BJ (cell line): ENCODE data around the gene SLC2A14. TPM values are rescaled to one million over a fixed set of nuclear protein-coding genes. Genes with fewer than 3 reads are reported as not detected.
"Not testable (repeated sequence)": the region's sequence is repeated elsewhere in the genome, so short reads cannot be mapped to it uniquely, and the experiment has no call there.

Experiments
- CTCF ChIA-PET: fragments of 350-600 bp; formaldehyde crosslinking; extraction: SDS; loops from one replicate; lab custom pipeline; 2021; ENCODE audit warnings: antibody characterized with exemption, inconsistent platforms; lab: Yijun Ruan, JAX
- POLR2A ChIA-PET: fragments of 300-600 bp; sonication (Branson Sonifier 250); formaldehyde crosslinking; extraction: SDS; loops from one replicate; lab custom pipeline; 2021; ENCODE audit warnings: antibody characterized with exemption; lab: Charles Lee
- DNase-seq: peaks from one replicate; pipeline ENCODE4 v3.0.0-alpha.2; 2011; ENCODE audit warnings: low read depth
- H3K27me3 ChIP-seq: 2 replicates; pipeline ENCODE4 v1.6.0; 2011; ENCODE audit warnings: low read length; ENCODE audit not compliant: control insufficient read depth, insufficient read depth
- H3K36me3 ChIP-seq: 2 replicates; pipeline ENCODE4 v1.5.1; 2011; ENCODE audit warnings: low read length; ENCODE audit not compliant: control insufficient read depth, insufficient read depth
- H3K4me3 ChIP-seq: 2 replicates; pipeline ENCODE4 v1.5.1; 2011; ENCODE audit warnings: low read depth, mild to moderate bottlenecking, control low read depth, low read length
- polyA plus RNA-seq: library from polyadenylated mRNA; depleted of rRNA; stranded (reverse); fragments of >200 nt; gene quantifications from 2 replicates; pipeline ENCODE4 v1.2.3, GENCODE V29; 2011
- TF ChIP-seq, protein P1 (sequence below): IDR thresholded peaks from 2 replicates; pipeline ENCODE4 v1.5.1; 2011; ENCODE audit warnings: low read depth, mild to moderate bottlenecking, control low read depth, inconsistent platforms, low read length, moderate library complexity; ENCODE audit not compliant: insufficient read depth

The SLC2A14 gene
- polyA plus RNA-seq, 1 experiment, result not detected

DNA sequence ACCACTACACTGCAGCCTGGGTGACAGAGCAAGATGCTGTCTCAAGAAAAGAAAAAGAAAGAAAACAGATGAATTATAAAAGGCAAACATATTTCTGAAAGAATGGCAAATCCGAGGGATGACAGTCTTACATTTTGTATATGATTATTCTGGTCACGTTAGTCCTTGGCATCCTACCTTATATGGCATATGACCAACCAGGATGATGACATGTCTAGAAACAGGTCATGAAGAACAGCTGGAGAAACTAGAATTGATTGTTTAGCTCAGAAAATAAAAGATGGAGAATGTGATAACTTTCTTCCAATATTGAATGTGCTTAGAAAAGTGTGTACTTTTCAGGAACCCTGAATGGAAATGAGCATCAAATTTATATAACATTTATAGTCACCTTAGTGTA lies 19.2 kb downstream of the SLC2A14 start:
- ChIA-PET POLR2A (no interaction called here), CTCF (interaction anchor here (0.8 to 3.0 kb wide), 4 partner anchors 21 to 141 kb away, joined by 3 to 11 read pairs (median 6); no protein-coding TSS in a partner anchor)
- no peak for DNase-seq
- H3K4me3 ChIP-seq, result no peak overlapping the region
- no peaks in the 10 kb centered on the region for H3K27me3 ChIP-seq
- H3K36me3 ChIP-seq, result no peaks in the 10 kb centered on the region
- TF ChIP-seq, protein P1, sequence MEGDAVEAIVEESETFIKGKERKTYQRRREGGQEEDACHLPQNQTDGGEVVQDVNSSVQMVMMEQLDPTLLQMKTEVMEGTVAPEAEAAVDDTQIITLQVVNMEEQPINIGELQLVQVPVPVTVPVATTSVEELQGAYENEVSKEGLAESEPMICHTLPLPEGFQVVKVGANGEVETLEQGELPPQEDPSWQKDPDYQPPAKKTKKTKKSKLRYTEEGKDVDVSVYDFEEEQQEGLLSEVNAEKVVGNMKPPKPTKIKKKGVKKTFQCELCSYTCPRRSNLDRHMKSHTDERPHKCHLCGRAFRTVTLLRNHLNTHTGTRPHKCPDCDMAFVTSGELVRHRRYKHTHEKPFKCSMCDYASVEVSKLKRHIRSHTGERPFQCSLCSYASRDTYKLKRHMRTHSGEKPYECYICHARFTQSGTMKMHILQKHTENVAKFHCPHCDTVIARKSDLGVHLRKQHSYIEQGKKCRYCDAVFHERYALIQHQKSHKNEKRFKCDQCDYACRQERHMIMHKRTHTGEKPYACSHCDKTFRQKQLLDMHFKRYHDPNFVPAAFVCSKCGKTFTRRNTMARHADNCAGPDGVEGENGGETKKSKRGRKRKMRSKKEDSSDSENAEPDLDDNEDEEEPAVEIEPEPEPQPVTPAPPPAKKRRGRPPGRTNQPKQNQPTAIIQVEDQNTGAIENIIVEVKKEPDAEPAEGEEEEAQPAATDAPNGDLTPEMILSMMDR, result no peak

DNA sequence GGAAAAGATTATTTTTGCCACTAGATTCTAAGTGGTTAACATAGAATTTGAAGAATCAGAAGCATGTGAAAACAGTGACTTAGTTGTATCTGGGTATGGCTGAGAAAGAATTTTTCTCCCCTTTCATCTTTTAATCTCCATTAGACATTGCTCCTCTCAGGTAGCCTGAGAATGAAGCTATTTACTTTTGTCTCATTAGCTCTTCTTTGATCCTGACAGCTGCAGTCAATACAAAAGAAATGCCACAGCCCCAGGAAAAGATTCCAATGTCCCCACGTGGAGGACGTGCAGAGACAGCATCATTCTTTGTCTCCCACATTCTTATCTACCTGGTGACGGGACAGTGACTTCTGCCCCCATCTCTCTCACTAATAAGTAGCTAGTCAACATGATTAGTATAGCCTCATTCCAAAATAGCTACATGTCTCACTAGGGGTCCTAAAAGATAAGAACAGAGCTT lies 21.1 kb downstream of the SLC2A14 start:
- H3K36me3 ChIP-seq, POLR2A ChIA-PET, DNase-seq, H3K27me3 ChIP-seq, H3K4me3 ChIP-seq: not testable (repeated sequence)
- CTCF ChIA-PET, result interaction anchor here (0.8 to 2.0 kb wide), 2 partner anchors 8 to 144 kb away, joined by 3 to 5 read pairs; no protein-coding TSS in a partner anchor

DNA sequence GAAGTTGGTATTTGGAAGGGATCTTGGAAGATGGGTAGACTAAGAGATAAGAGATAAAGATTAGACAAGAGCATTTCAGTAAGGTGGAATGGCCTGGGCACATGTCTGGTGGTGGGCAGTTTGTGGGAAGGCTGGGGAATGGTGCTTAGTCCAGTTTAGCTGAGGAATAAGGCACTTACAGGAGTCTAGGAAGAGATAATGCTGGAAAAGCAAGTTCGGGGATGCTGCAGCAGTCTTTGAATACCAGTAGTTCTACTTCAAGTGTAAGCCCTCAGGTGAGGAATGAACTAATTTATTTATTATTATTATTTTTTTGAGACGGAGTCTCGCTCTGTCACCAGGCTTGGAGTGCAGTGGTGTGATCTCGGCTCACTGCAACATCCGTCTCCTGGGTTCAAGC lies 22.6 kb downstream of the SLC2A14 start:
- CTCF ChIA-PET, result interaction anchor here (2.0 kb wide), 1 partner anchor 145 kb away, joined by 5 read pairs; no protein-coding TSS in a partner anchor

DNA sequence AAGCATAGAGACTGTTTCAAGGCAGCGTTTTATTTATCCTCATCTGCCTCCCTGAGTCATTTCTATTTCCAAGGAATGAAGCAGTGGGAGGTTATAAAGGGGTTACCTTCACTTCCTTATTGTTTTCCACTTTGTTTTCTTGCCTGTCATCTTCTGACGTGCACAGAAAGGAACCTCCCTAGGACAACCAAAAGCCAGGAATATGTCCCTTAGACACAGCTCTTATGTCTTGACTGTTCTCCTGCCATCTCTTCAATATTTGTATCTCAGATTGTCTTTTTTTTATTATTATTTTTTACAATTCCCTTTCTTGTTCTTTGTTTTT lies 24.7 kb downstream of the SLC2A14 start:
- H3K36me3 ChIP-seq, POLR2A ChIA-PET, H3K4me3 ChIP-seq, DNase-seq, H3K27me3 ChIP-seq, CTCF ChIA-PET: not testable (repeated sequence)

More for the DNA sequence above, 22.6 kb downstream of the SLC2A14 start:
- H3K36me3 ChIP-seq, DNase-seq, H3K4me3 ChIP-seq, H3K27me3 ChIP-seq, POLR2A ChIA-PET: not testable (repeated sequence)

DNA sequence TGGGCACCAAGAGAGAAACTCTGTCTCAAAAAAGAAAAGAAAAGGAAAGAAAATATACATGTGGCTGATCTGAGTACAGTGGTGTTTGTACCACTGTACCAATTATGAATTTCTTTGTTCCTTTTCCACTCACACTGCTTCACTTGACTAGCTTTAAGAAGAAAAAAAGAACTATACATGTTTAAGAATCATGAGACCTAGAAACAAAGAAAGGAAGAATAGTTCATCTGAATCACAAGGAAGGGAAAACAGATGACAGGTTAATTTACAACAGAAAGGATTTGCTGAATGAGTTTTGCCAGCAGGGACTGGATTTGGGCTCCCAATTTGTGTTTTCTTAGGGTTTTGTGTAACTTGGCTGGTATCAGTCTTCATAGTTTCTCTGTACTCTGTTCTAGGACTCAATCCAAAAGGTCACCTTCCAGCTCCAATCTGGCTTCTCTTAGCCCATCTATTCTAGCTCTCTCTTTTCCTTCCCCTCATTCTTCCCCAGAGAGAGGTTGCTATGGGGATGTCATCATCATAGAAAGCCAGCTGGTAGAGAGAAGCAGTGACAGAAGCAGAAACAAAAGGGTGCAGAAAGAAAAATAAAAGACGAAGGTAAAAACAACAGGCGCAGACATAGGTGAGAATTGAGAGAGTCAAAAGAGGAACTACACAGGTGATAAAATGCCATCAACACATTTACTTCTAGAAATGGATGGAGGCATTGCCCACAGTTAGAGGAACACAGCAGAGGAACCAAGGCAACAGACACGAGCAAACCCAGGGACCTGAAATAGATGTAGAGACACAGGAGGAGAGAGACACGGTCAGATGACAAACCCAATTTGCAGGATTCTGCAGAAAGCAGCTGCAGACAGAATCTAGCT lies 25.3 kb downstream of the SLC2A14 start:
- DNase-seq, POLR2A ChIA-PET, H3K36me3 ChIP-seq, H3K27me3 ChIP-seq, H3K4me3 ChIP-seq: not testable (repeated sequence)
- CTCF ChIA-PET, result interaction anchor here (0.6 to 1.2 kb wide), 2 partner anchors 13 to 35 kb away, joined by 3 to 4 read pairs; no protein-coding TSS in a partner anchor

DNA sequence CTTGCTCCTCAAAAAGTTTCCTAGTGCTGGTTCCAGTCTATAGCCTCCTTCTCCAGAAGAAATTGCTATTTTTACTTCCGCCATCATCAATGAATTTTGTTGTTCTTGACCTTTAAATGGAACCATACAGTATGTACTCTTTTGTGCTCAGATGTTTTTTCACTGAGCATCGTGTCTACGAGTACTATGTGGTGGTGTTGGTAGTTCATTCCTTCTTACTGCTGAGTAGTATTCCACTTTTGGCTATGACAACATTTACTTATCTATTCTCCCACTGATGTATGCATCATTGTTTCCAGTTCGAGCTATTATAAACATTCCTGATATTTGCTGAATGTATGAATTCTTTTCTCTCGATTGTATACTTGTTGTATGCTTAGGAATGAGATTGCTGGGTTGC lies 28.6 kb downstream of the SLC2A14 start:
- Histone ChIP-seq H3K27me3 (no peaks in the 10 kb centered on the region), H3K36me3 (no peaks in the 10 kb centered on the region), H3K4me3 (no peak overlapping the region)
- no peak for DNase-seq
- ChIA-PET POLR2A (no interaction called here), CTCF (no interaction called here)
- TF ChIP-seq, protein P1, result no peak

DNA sequence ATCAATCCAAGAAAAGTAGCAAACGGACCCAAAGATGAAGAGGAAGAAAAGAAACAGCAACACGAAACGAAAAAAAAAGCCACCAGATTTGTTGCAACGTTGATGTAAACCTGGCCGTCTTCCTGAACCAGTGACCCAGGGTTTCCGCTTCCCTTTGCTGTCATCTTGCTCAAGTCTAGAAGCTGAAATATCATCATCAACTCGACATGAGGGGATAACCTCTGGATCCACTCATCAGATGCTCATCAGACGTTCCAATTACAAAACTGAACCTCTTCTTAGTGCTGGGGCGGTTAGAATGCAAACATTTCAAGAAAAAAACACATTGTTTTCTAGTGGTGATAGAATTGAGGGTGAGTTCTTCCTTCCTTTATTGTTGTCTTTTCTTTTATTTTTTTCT lies 29.1 kb downstream of the SLC2A14 start:
- H3K36me3 ChIP-seq, H3K27me3 ChIP-seq, POLR2A ChIA-PET, DNase-seq, H3K4me3 ChIP-seq: not testable (repeated sequence)
- CTCF ChIA-PET, result interaction anchor here (1.2 kb wide), 1 partner anchor 10 kb away, joined by 3 read pairs; no protein-coding TSS in a partner anchor

DNA sequence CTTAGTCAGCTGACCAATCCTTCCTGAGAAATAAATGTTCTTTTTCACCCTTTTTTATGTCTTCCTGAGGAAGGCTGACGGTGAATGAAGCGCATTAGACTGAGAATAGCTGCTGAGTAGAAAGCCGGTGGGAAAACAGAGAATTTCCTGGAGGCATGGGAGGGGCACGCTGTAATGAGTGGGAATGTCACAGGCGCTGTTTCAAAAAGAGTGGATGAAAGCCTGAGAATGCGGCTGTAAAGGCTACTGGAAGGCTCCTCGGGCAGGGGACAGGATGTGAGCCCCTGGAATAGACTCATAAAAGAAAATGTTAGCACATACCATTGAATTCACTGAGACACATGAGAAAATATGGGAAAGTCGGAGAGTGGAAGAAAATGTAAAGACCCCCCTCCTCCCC lies 29.6 kb downstream of the SLC2A14 start:
- H3K36me3 ChIP-seq, H3K4me3 ChIP-seq, DNase-seq, POLR2A ChIA-PET, H3K27me3 ChIP-seq: not testable (repeated sequence)
- CTCF ChIA-PET, result interaction anchor here (1.2 kb wide), 1 partner anchor 9 kb away, joined by 3 read pairs; no protein-coding TSS in a partner anchor

DNA sequence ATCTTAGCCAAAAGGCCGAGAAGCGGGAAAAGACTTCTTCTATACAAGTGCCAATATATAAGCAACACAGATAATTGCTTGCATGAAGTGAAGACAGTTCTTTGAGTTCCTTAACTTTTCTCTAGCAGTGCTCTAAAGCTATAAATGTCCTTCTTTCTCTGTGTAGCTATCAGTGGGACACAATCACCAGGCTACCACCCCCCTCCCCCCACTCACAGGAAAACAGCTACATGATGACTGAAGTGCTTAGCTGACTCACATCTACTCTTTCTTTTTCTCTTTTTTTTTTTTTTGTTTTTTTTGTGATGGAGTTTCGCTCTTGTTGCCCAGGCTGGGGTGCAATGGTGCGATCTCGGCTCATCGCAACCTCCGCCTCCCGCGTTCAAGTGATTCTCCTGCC lies 30.3 kb downstream of the SLC2A14 start:
- DNase-seq, H3K27me3 ChIP-seq, H3K4me3 ChIP-seq, H3K36me3 ChIP-seq, POLR2A ChIA-PET: not testable (repeated sequence)
- CTCF ChIA-PET, result interaction anchor here (0.6 to 1.2 kb wide), 2 partner anchors 9 to 200 kb away, joined by 3 read pairs; no protein-coding TSS in a partner anchor

DNA sequence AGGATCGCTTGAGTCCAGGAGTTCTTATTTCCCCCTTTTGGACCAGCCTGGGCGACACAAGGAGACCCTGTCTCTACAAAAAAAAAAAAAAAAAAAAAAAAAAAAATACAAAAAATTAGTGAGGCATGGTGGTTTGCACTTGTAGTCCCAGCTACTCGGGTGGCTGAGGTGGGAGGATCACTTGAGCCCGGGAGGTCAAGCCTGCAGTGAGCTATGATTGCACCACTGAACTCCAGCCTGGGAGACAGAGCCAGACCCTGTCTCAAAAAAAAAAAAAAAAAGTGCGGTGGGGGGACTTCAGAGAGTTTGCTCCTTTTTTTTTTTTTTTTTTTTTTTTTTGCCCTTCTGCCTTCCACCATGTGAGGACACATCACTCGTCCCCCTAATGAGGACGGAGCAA lies 32.9 kb downstream of the SLC2A14 start:
- H3K36me3 ChIP-seq, H3K4me3 ChIP-seq, DNase-seq, CTCF ChIA-PET, POLR2A ChIA-PET, H3K27me3 ChIP-seq: not testable (repeated sequence)

DNA sequence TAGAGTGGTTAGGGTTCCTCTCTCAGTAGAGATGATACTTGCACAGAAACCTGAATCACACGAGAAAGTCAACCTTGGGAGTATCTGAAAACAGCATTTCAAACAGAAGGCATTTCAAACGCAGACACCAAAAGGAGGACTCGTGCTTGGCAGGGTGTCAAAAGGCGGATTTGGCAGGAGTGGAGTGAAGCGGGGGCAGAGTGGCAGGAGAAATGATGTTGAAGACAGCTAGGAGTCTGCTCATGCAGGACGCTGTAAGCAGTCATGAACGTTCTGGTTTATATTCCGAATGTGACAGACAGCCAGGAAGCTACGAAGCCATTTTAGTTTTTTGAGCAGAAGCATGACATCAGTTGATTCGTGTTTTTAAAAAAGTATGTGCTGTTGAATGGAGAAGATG lies 33.5 kb downstream of the SLC2A14 start:
- H3K36me3 ChIP-seq, POLR2A ChIA-PET, H3K27me3 ChIP-seq, H3K4me3 ChIP-seq, DNase-seq, CTCF ChIA-PET: not testable (repeated sequence)
